ENCODE measurements around the gene ERGIC2. TPM values are rescaled to one million over a fixed set of nuclear protein-coding genes. Genes with fewer than 3 reads are reported as not detected.

Gene ERGIC2
- total and polyA plus RNA-seq, 2 donors (not counting 1 experiment from before 2014, with no cell fraction given), result 67.9 to 82.5 TPM

- no peak overlapping the region for H3K9ac ChIP-seq (ENCODE audit: insufficient read depth, low read length)
- DNase-seq (ENCODE audit: low read depth in 2 of 2), result no peak
- no peak for TF ChIP-seq EZH2 (IDR thresholded peaks at IDR 0.05; ENCODE audit: low read length, missing control alignments)
- no peak for TF ChIP-seq CTCF (conservative IDR thresholded peaks at IDR 0.05 in 1 of 2, IDR thresholded peaks at IDR 0.05 in 1 of 2; ENCODE audit: low read depth in 1 of 2, low read length in 2 of 2)
- no peak overlapping the region for H3K27ac ChIP-seq (ENCODE audit: insufficient read depth, low read length)
- H3K9me3 ChIP-seq (ENCODE audit: control insufficient read depth, insufficient read depth, low read depth, low read length), result no peaks in the 10 kb centered on the region
- H3K4me2 ChIP-seq (ENCODE audit: extremely low read depth, insufficient read depth, low read length), result no peak overlapping the region
- no peaks in the 10 kb centered on the region for H4K20me1 ChIP-seq (ENCODE audit: control insufficient read depth, extremely low read depth, insufficient read depth, low read length)
- no peaks in the 10 kb centered on the region for H3K27me3 ChIP-seq (ENCODE audit: control insufficient read depth, insufficient read depth, low read length)
- H3K4me3 ChIP-seq (replicated peaks in 1 of 4; ENCODE audit: control extremely low read depth in 1 of 4, insufficient read depth in 1 of 4, low read depth in 3 of 4, low read length in 4 of 4), result no peak overlapping the region
- no peak overlapping the region for H2AFZ ChIP-seq (ENCODE audit: low read length)
- no peaks in the 10 kb centered on the region for H3K79me2 ChIP-seq (ENCODE audit: control insufficient read depth, insufficient read depth, low read length)
- H3K36me3 ChIP-seq (ENCODE audit: control insufficient read depth, insufficient read depth, low read length), result no peaks in the 10 kb centered on the region
- no peaks in the 10 kb centered on the region for H3K4me1 ChIP-seq (ENCODE audit: control insufficient read depth, extremely low read depth, insufficient read depth, low read length)
These were observed 51.6 kb downstream of the ERGIC2 start for GRCh38 chr12:29329411-29329810.

- Histone ChIP-seq H3K9ac (ENCODE audit: insufficient read depth, low read length) (no peak overlapping the region), H3K79me2 (ENCODE audit: control insufficient read depth, insufficient read depth, low read length) (no peaks in the 10 kb centered on the region), H3K27ac (ENCODE audit: insufficient read depth, low read length) (no peak overlapping the region), H3K4me3 (replicated peaks in 1 of 4; ENCODE audit: control extremely low read depth in 1 of 4, insufficient read depth in 1 of 4, low read depth in 3 of 4, low read length in 4 of 4) (no peak overlapping the region), H3K36me3 (ENCODE audit: control insufficient read depth, insufficient read depth, low read length) (no peaks in the 10 kb centered on the region), H3K4me1 (ENCODE audit: control insufficient read depth, extremely low read depth, insufficient read depth, low read length) (peaks cover 3% of the 10 kb centered on the region), H2AFZ (ENCODE audit: low read length) (no peak overlapping the region), H4K20me1 (ENCODE audit: control insufficient read depth, extremely low read depth, insufficient read depth, low read length) (no peaks in the 10 kb centered on the region), H3K9me3 (ENCODE audit: control insufficient read depth, insufficient read depth, low read depth, low read length) (no peaks in the 10 kb centered on the region), H3K27me3 (ENCODE audit: control insufficient read depth, insufficient read depth, low read length) (no peaks in the 10 kb centered on the region), H3K4me2 (ENCODE audit: extremely low read depth, insufficient read depth, low read length) (no peak overlapping the region)
- no peak for DNase-seq (ENCODE audit: low read depth in 2 of 2)
- TF ChIP-seq EZH2 (IDR thresholded peaks at IDR 0.05; ENCODE audit: low read length, missing control alignments), result no peak
- no peak for TF ChIP-seq CTCF (conservative IDR thresholded peaks at IDR 0.05 in 1 of 2, IDR thresholded peaks at IDR 0.05 in 1 of 2; ENCODE audit: low read depth in 1 of 2, low read length in 2 of 2)
These were observed 58.8 kb downstream of the ERGIC2 start for GRCh38 chr12:29322157-29322556.

GRCh38 chr12:29320295-29321085 is 60.5 kb downstream of the ERGIC2 start:
- no peaks in the 10 kb centered on the region for H3K9me3 ChIP-seq (ENCODE audit: control insufficient read depth, insufficient read depth, low read depth, low read length)
- H3K27ac ChIP-seq (ENCODE audit: insufficient read depth, low read length), result peak overlapping the region; percentile 20
- no peaks in the 10 kb centered on the region for H3K27me3 ChIP-seq (ENCODE audit: control insufficient read depth, insufficient read depth, low read length)
- no peak overlapping the region for H3K4me3 ChIP-seq (replicated peaks in 1 of 4; ENCODE audit: control extremely low read depth in 1 of 4, insufficient read depth in 1 of 4, low read depth in 3 of 4, low read length in 4 of 4)
- DNase-seq (ENCODE audit: low read depth in 2 of 2), result peak; percentile 70 to 98
- no peak overlapping the region for H3K9ac ChIP-seq (ENCODE audit: insufficient read depth, low read length)
- H2AFZ ChIP-seq (ENCODE audit: low read length), result no peak overlapping the region
- H3K36me3 ChIP-seq (ENCODE audit: control insufficient read depth, insufficient read depth, low read length), result no peaks in the 10 kb centered on the region
- peak overlapping the region; percentile 25 for H3K4me2 ChIP-seq (ENCODE audit: extremely low read depth, insufficient read depth, low read length)
- H4K20me1 ChIP-seq (ENCODE audit: control insufficient read depth, extremely low read depth, insufficient read depth, low read length), result no peaks in the 10 kb centered on the region
- no peaks in the 10 kb centered on the region for H3K79me2 ChIP-seq (ENCODE audit: control insufficient read depth, insufficient read depth, low read length)
- H3K4me1 ChIP-seq (ENCODE audit: control insufficient read depth, extremely low read depth, insufficient read depth, low read length), result peaks cover 3% of the 10 kb centered on the region
- no peak for TF ChIP-seq CTCF (conservative IDR thresholded peaks at IDR 0.05 in 1 of 2, IDR thresholded peaks at IDR 0.05 in 1 of 2; ENCODE audit: low read depth in 1 of 2, low read length in 2 of 2)
- TF ChIP-seq EZH2 (IDR thresholded peaks at IDR 0.05; ENCODE audit: low read length, missing control alignments), result no peak
